MCF 10A (cell line): Measurements from ENCODE around the gene GBP2. TPM values are rescaled to one million over a fixed set of nuclear protein-coding genes. Genes with fewer than 3 reads are reported as not detected.
A peak's percentile ranks its signal among the peaks of the same experiment; 100 is the strongest.

Experiments used
- BruUV-seq: library from RNA; stranded (reverse); fragments of 400-500 nt; replicated peaks from 2 replicates; lab custom pipeline; 2021; lab: Mats Ljungman, UMichigan
- CTCF ChIA-PET: fragments of 300-600 bp; sonication (Branson Sonifier 250); formaldehyde crosslinking; extraction: SDS; loops from one replicate; lab custom pipeline; 2021; ENCODE audit warnings: antibody characterized with exemption, inconsistent platforms; lab: Yijun Ruan, JAX
- POLR2A ChIA-PET: fragments of 300-600, 350-650 bp; sonication (Branson Sonifier 250); formaldehyde crosslinking; extraction: SDS; loops from one replicate; lab custom pipeline; 2020; ENCODE audit warnings: antibody characterized with exemption, inconsistent platforms; lab: Yijun Ruan, JAX
- DNase-seq: peaks from one replicate; pipeline ENCODE4 v3.0.0-alpha.2; 2018; ENCODE audit not compliant: unreplicated experiment
- H3K27ac Mint-ChIP-seq: one replicate; pipeline ENCODE4 v1.8.0; 2022; ENCODE audit warnings: mild to moderate bottlenecking, low read depth, mixed read lengths; ENCODE audit not compliant: unreplicated experiment
- H3K27me3 Mint-ChIP-seq: one replicate; pipeline ENCODE4 v1.8.0; 2022; ENCODE audit warnings: mixed read lengths; ENCODE audit not compliant: insufficient read depth, unreplicated experiment
- H3K36me3 Mint-ChIP-seq: one replicate; pipeline ENCODE4 v1.8.0; 2022; ENCODE audit warnings: mild to moderate bottlenecking, moderate library complexity, mixed read lengths; ENCODE audit not compliant: insufficient read depth, unreplicated experiment
- H3K4me1 Mint-ChIP-seq: one replicate; pipeline ENCODE4 v1.8.0; 2022; ENCODE audit warnings: mixed read lengths; ENCODE audit not compliant: insufficient read depth, unreplicated experiment
- H3K4me3 Mint-ChIP-seq: one replicate; pipeline ENCODE4 v1.8.0; 2022; ENCODE audit warnings: mild to moderate bottlenecking, moderate library complexity, mixed read lengths; ENCODE audit not compliant: unreplicated experiment
- H3K9me3 Mint-ChIP-seq: one replicate; pipeline ENCODE4 v1.8.0; 2022; ENCODE audit warnings: mixed read lengths; ENCODE audit not compliant: unreplicated experiment
- CTCF ChIP-seq: fragments of 200-600 bp; IDR thresholded peaks from one replicate; pipeline ENCODE4 v1.8.0; 2022; ENCODE audit warnings: antibody characterized with exemption, mild to moderate bottlenecking; ENCODE audit not compliant: unreplicated experiment
- intact Hi-C: fragments of 100-400 bp; cut with micrococcal nuclease; formaldehyde crosslinking; loops from 2 replicates; pipeline ENCODE4 v1.14.1; 2022
- total RNA-seq: library from RNA; stranded (reverse); gene quantifications from 2 replicates; pipeline ENCODE4 v1.2.3, GENCODE V29; 2022

Gene GBP2
- total RNA-seq, 1 experiment from 2014 or later = 2.2 TPM

DNA sequence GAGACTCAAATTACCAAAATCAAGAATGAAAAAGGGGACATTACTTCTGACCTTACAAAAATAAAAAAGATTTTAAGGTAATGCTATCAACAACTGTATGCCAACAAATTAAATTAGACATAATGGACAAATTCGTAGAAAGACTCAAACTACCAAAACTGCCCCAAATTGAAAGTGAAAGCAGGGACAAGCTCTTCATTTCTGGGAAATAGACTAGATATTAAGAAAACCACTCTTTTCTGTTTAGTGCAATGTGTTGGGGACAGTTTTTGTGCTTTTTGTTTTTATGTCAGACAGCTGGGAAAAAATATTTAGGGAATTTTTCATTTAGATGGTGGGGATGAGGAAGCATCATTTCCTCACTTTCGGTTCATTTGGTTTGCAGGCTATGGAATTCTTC lies 56.0 kb downstream of the GBP2 start:
- no peak for TF ChIP-seq CTCF
- ChIA-PET CTCF (interaction anchor here (0.8 to 1.0 kb wide), 2 partner anchors 72 to 94 kb away, joined by 3 to 6 read pairs; no protein-coding TSS in a partner anchor), POLR2A (no interaction called here)
- intact Hi-C loops = loop anchor here (5.0 kb wide), 1 partner anchor 73 kb away; no protein-coding TSS in a partner anchor
- no peaks in the 10 kb centered on the region for H3K27me3 Mint-ChIP-seq
- peaks cover 21% of the 10 kb centered on the region for H3K9me3 Mint-ChIP-seq
- H3K4me1 Mint-ChIP-seq = no peaks in the 10 kb centered on the region
- no peak for DNase-seq
- BruUV-seq = no TSS peak
- no peaks in the 10 kb centered on the region for H3K36me3 Mint-ChIP-seq
- no peak overlapping the region for H3K27ac Mint-ChIP-seq
- H3K4me3 Mint-ChIP-seq = no peak overlapping the region

DNA sequence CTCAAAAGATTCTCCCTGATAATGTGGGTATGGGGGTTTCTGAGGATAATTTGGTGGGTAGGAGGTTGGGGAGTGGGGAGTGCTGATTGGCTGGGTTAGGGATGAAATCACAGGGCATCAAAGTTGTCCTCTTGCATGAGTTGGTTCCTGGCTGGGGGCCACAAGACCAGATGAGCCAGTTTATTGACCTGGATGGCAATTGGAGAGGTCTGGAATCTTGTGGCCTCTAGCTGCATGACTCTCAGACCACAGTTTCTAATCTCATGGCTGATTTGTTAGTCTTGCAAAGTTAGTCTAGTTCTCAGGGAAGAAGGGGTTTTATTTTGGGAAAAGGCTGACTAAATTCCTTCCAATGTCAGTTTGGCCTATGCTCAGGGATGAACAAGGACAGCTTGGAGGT lies 57.6 kb downstream of the GBP2 start:
- Mint-ChIP-seq H3K4me1 (peaks cover 13% of the 10 kb centered on the region), H3K27ac (no peak overlapping the region), H3K4me3 (no peak overlapping the region), H3K9me3 (peaks cover 7% of the 10 kb centered on the region), H3K36me3 (no peaks in the 10 kb centered on the region), H3K27me3 (no peaks in the 10 kb centered on the region)
- no peak for DNase-seq
- no TSS peak for BruUV-seq
- intact Hi-C loops = loop anchor here (5.0 kb wide), 1 partner anchor 71 kb away; no protein-coding TSS in a partner anchor
- ChIA-PET POLR2A (interaction anchor here (0.5 kb wide), 1 partner anchor 337 kb away, joined by 3 read pairs; no protein-coding TSS in a partner anchor), CTCF (interaction anchor here (0.9 to 1.1 kb wide), 2 partner anchors 17 to 95 kb away, joined by 3 to 4 read pairs; no protein-coding TSS in a partner anchor)
- TF ChIP-seq CTCF = no peak

DNA sequence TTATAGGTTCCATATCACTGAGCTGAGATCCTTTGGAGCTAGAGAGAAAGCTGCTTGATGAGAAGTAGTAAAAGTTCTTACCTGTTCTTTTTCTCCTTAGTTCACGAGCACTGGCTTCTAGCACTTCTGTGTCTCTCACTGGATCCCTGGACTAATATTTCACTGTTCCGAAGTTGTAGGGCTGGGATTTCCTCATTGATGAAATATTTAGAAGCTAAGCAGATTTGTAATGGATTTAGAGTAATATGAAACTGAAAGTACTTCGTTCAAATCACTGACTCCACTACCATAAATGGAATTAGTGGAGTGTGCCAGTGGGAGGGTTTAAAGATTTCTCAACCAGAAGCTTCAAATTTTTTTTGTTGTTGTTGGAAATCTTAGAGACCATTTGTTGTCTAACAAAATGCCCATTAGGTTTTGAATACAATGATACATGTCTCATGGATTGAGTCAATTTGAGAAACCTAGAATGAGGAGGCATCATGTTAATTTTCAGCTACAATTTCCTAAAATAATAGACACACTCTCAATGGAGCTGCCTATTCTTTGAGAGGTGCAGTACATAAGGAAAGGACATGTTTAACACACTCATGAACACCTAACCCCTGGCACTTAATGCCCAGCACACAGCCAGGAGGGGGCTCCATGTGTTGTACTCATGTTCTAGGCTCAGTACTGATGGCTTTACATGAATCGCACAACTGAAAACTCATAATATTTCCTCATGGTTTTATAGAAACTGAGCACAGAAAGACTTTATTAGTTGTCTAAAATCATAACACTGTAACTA lies 60.6 kb downstream of the GBP2 start, which contains the start of gene GBP1:
GBP1 (minus strand) TSS at position 130 of the 790 bp plus-strand sequence. CDS start 1,974 bp downstream, outside the sequence.
- H3K4me1 Mint-ChIP-seq = peaks cover 13% of the 10 kb centered on the region
- CTCF ChIA-PET = interaction anchor here (0.7 to 1.5 kb wide), 5 partner anchors 21 to 293 kb away, joined by 3 to 8 read pairs (median 6); partner anchors contain the start of gene GBP3
- peak within 1 kb of the TSS; percentile 91 for H3K27ac Mint-ChIP-seq
- H3K4me3 Mint-ChIP-seq = peak within 1 kb of the TSS; percentile 76
- intact Hi-C loops = loop anchor here (2.0 to 5.0 kb wide), 2 partner anchors 42 to 68 kb away; partner anchors contain the start of gene GBP3
- TF ChIP-seq CTCF = no peak
- H3K9me3 Mint-ChIP-seq = no peaks in the 10 kb centered on the region
- no peaks in the 10 kb centered on the region for H3K36me3 Mint-ChIP-seq
- POLR2A ChIA-PET = interaction anchor here (0.7 to 4.0 kb wide), 7 partner anchors 13 to 81 kb away, joined by 3 to 48 read pairs (median 5); partner anchors contain the start of genes GBP2 and GBP3
- peak; percentile 79 for DNase-seq
- BruUV-seq = no TSS peak
- no peaks in the 10 kb centered on the region for H3K27me3 Mint-ChIP-seq

GRCh38 chr1:89064632-89065031 lies 61.3 kb downstream of the GBP2 start:
- CTCF ChIA-PET = interaction anchor here (0.7 to 2.2 kb wide), 5 partner anchors 43 to 294 kb away, joined by 3 to 8 read pairs (median 7); partner anchors contain the start of gene GBP3
- Mint-ChIP-seq H3K9me3 (no peaks in the 10 kb centered on the region), H3K36me3 (no peaks in the 10 kb centered on the region), H3K4me3 (peak overlapping the region; percentile 76), H3K27ac (peak overlapping the region; percentile 91), H3K4me1 (peaks cover 13% of the 10 kb centered on the region), H3K27me3 (no peaks in the 10 kb centered on the region)
- TSS peak; percentile 74 for BruUV-seq
- DNase-seq = no peak
- intact Hi-C loops = loop anchor here (2.0 to 5.0 kb wide), 2 partner anchors 42 to 67 kb away; partner anchors contain the start of gene GBP3
- POLR2A ChIA-PET = interaction anchor here (0.8 to 4.0 kb wide), 6 partner anchors 14 to 80 kb away, joined by 3 to 48 read pairs (median 9); partner anchors contain the start of genes GBP2 and GBP3
- no peak for TF ChIP-seq CTCF
